Measurements from ENCODE around the gene RAPGEF3.
A peak's percentile ranks its signal among the peaks of the same experiment; 100 is the strongest.

Gene RAPGEF3

GRCh38 chr12:47755655-47756562, 2.8 kb downstream of the RAPGEF3 start:
- DNase-seq, result no peak

DNA sequence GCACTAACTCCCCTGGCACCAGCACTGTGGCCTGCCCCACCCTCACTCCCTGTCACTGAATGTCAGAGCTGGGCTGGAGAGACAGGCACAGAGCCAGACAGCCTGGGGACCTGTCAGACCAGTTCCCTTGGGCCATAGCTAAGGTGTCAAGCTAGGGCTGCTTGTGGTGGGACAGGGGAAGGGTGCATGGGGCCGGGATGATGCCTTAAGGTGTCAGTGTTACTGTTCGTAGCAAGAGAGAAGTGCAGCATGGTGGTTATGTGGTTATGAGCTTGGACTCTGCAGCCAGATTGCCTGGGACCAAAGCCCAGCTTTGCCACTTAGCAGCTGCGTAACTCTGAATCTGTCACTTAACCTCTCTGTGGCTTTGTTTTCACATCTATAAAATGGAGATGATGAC, 3.8 kb downstream of the RAPGEF3 start:
- no peak for DNase-seq

DNA sequence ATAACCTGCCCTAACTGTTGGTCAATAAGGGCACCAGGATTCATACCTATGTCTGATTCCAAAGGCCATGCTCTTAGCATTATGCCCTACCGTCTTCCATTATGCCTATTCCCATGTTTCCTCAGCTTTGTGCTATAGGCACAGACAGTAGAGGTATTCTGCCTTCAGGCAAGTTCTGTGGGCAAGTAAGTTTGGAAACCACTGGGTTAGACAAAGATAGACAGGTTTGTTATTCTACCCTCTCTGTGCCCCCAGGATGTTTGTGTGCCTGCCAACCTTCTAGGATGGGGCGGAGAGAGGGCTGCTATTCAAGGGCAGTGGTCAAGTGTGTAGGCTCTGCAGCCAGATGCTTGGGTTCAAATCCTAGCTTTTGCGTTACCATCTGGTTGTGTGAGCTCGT, 4.6 kb downstream of the RAPGEF3 start:
- DNase-seq, result no peak

DNA sequence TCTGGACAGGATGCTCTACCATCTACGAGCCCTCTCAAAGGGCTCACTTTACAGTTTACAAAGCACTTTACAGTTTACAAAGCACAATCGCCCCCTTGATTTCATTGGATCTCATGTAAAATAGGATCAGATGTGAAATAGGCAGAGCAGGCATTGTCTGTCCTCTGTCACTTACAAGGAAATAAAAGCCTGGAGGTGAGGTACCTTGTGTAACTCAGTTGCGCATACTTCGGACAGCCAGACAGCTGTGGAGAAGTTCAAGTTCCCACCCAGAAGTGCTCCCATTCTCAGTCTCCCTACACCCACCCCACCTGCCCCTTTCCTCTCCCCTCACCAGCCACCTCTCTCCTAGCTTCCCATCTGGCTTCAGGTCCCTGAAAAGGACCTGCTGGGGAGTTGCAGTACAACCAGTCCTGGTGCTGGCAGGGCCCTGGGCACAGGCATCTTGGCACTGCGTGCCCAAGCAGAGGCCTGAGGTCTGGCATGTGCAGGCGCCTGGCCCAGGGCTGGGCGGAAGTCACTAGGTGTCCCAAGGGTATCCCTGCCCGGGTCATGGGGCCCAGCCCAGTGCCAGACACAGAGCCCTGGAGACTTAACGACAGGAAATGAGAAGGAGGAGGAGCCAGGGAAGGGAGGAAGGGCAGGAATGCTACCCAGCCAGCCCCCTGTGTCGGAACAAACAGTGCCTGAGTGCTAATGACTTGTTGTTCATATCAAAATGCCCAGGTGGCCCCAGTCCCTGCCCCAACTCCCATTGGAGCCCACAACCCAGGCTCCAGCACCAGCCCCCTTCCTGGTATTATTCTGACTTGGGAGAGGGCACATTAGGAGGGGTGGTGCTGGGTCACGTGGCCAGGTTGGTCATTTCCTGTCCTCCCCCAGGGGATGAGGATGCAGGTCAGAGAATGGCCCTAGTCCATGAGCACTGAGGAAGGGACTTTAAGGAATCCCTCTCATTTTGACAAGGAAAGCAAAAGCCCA, 5.4 kb downstream of the RAPGEF3 start:
- DNase-seq, result no peak

DNA sequence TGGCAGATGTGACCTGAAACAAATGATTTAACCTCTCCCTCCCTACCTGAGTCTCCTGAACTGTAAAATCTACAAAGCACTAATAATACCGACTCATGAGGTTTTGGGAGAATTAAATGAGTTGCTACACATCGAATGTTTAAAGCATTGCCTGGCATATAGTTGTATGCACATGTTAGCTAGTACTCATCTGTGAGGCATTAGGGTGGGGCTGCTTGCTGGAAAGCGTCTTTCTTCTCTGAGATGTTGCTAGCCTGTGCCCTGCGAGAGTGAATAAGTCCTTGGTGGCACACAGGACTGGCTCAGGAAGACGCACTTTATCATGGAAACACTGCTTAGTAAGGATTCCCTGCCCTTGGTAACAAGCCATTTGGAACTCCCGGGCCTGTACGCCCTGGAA, 6.1 kb downstream of the RAPGEF3 start:
- no peak for DNase-seq

GRCh38 chr12:47752121-47752520, 6.6 kb downstream of the RAPGEF3 start:
- no peak for DNase-seq

DNA sequence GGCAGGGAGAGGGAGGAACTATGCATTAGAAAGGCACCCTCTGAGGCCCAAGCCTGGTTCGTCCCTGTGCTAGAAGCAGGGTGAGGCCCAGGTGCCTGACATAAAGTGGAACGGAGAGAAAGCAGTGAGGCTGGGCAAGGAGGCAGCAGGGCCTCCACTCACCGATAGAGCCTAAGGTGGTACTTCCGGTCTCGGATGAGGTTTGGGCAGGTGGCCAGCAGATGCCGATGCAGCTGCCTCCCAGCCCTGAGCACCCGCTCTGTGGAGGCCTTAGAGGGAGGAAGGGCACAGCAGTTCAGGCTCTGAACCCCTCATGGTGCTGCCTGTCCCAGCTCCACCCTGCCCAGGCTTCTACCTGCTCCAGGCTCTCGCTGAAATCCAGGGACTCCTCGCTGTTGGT, 7.1 kb downstream of the RAPGEF3 start:
- no peak for DNase-seq

- DNase-seq, result no peak
Measured at GRCh38 chr12:47750916-47751470, 7.7 kb downstream of the RAPGEF3 start.

DNA sequence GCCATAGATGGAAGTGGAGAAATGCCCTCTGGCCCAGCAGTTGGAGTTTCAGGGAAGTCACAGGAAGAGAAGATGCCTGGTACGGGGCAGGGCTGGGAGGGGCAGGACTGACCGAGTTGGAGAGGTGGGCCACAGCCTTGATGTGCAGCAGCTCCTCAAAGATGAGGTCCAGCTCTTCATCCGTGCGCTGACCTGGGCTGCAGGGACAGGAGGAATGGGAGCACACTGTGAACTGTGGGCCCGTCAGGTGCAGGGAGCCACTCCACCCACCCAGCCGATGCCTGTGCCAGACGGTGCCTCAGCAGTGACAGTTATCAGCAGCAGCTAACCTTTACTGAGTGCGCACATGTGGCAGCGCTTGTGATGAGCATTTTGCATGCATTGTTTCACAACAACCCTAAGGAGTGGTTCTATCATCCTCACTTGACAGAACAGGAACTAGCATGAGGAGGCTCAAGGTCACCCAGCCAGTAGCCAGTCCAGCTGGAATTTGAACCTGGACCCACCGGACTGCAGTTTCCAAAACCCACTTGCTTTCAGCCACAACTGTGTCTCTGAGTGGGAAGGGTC, 8.4 kb downstream of the RAPGEF3 start:
- DNase-seq, result no peak

- no peak for DNase-seq
Measured at GRCh38 chr12:47748899-47749298, 9.8 kb downstream of the RAPGEF3 start.

DNA sequence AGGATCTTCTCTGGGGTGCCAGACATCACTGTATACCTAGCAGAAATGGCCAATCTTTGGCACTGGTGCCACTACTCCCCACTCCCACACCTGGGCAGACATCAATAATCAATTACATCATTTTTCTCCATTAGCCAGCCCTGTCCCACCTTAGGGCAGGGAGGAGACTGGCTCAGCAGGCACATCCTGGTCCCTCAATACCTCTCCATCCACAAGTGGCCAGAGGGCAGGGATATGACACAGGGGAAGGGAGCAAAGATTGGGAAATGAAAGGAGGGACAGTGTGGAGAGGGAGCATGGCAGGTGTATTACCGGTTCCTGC, 10.2 kb downstream of the RAPGEF3 start:
- DNase-seq, result no peak

DNA sequence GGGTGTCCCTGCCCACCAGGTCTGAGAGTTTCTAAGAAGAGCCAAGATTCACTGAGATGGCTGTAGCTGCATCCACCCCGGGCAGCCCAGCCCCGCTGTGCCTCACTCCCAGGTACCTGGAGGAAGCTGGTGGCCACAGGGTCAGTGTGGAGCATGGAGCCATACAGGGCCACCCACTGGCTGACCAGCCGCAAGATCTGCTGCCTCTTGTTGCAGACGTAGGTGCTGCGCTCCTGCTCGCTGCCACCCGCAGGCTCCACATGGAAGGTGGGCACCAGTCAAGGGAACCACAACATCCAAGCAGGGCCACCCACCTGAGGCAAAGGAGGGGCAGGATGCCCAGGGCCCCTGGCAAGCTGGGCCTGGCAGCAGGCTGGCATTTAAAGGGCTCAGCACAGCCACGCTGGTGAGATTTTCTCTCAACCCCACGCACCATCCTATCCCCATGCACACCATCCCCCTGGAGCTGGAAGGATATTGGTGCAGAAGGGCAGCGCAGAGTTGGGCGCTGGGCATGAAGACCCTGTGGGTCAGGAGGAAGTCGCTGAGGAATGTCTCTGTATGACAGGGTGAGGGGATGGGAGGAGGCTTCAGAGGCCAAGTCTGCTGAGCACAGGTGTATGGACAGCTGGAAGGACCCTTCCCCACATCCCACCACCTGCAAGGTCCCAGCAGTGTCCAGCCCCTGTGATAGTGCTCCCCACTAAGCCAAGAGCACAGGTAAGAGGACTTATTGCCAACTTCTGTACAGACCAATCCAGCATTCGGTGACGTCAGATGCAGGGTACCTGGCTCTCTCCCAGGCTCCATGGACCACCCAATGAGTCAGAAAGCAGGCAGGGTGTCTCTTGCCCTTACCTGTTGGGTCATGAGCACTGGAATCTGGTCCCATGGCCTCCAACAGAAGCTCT, 10.8 kb downstream of the RAPGEF3 start:
- no peak for DNase-seq

DNA sequence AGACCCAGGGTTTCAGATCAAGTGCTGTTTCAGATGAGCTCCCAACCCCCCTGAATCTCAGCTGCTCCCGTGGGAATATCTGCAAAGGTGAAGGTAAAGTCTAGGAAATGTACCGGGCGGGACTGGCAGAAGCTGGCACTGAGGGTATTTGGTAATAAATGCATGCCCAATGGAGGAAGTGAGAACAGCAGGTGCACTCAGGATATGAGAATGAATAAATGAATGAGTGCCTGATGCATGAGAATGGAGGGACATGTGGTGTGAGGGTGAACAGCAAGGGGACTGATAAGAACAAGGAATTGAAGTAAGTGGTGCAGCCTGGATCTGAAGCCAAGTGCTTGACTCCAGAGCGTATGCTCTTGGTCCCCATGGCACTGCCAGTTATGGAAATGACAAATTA, 11.6 kb downstream of the RAPGEF3 start:
- no peak for DNase-seq

DNA sequence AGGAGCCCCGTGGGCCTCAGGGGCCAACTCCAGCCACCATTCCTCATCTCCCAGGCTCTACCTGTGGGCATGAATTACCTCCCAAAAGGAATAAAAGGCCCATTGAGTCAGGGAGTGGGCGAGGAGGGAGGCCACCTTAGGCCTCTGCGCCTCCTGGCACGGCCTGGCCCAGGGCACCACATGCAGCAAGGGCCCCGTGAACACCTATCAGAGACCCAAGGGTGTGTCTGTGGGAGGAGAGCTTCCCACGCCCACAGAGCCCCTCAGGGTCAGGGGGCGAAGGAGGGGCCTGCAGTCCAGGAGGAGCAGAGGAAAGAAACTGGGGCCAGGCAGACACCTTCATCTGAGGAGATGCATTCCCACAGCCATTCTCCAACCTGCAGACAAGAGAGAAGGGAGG, 12.2 kb downstream of the RAPGEF3 start:
- DNase-seq, result no peak

GRCh38 chr12:47746073-47746472, 12.6 kb downstream of the RAPGEF3 start:
- DNase-seq, result no peak

- no peak for DNase-seq
Measured at GRCh38 chr12:47745485-47746041, 13.1 kb downstream of the RAPGEF3 start.

- no peak for DNase-seq
Measured at GRCh38 chr12:47744778-47745436, 13.8 kb downstream of the RAPGEF3 start.

DNA sequence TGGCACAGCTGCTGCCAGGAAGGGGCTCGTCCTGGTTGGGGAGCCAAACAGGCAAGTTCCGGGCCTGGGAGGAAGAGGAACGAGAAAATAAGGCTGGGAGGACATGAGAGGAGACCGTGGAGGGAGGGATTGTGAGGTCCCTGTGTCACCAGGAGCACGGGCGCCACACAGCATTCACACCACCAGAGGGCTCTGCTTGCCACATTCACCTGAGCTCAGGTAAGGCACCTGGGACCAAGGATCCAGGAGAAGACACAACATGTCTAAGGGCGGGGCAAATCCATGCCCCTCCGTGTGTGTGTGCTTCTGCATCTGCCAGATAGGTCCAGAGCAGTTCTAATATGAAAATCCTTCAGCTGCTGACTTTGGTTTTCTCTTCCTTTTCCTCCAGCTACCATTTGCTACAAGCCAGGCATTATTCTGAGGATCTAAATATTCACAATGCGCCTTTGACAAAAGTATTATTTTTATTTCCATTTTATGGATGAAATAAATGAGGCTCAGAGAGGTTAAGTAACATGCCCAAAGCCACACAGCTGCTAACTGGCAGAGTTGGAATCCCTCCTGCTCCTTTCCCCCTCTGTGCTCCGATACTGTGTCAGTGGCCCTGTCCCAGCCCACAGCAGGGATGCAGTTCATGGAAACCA, 14.6 kb downstream of the RAPGEF3 start:
- DNase-seq, result peak; percentile 71

GRCh38 chr12:47743311-47743860, 15.3 kb downstream of the RAPGEF3 start:
- DNase-seq, result no peak

DNA sequence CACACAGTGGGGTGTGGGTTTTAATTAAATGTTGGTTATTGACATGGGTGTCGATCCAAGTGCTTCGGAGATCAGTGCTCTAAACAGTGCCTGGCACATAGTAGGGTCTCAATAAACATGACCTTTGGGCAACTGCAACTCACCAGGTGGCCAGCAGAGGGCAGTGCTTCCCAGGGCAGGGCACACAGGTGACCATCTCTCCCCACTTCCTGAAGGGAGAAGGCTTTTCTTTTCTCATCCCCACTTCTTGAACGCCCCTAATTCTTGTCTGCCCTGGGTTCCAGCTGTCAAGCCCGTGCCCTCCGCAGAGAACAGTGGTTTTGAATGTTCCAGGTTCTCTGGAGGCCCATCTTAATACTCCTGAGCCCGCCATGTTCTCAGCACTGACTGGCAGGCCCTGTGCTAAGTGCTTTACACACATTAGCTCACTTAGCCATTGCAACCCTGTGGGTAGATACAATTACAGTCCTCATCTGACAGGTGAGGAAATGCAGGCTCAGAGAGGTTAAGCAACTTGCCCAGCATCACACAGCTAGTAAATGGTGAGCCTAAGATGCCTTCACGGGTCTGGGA, 16.3 kb downstream of the RAPGEF3 start:
- DNase-seq, result peak; percentile 28

All from NCI-H526 treated with DMSO at 0.1 percent for 48 hours (cell line).